Measurements from ENCODE around the gene PTPRM.

The PTPRM gene

DNA sequence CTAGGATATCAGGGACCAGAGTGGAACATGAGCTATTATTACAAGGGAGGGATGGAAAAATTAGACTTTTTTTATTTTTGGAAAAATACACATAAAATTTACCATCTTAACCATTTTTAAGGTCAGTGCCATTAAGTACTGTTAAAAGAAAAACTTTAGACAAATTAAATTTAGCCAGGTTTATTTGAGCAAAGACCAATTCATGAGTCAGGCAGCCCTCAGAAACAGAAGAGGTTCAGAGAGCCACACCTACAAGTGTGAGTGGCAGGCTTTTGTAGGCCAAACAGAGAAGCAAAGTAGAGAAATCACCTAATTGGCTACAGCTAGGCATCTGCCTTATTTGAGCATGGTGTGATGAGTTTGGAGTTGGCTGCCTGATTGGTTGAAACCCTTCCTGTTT is 740.8 kb downstream of the PTPRM start:
- no peak for DNase-seq

DNA sequence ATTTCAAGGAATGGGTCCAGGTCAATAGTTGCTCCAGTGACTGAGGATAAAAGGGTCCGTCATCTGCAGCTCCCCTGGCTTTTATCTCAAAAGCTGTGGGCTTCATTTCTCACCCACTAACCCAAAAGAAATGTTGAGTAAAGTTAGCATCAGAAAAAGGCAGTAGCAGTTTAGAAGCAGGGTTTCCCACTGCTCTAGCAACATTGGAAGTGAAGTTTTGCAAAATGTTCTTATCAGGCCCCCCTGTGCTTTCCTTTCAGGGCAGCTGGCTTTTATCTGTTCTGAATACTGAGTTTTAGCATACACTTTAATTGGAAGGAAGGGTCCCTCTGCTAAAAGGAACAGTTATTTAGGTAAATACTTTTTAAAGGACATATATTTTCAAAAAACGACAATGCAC is 745.9 kb downstream of the PTPRM start:
- no peak for DNase-seq

DNA sequence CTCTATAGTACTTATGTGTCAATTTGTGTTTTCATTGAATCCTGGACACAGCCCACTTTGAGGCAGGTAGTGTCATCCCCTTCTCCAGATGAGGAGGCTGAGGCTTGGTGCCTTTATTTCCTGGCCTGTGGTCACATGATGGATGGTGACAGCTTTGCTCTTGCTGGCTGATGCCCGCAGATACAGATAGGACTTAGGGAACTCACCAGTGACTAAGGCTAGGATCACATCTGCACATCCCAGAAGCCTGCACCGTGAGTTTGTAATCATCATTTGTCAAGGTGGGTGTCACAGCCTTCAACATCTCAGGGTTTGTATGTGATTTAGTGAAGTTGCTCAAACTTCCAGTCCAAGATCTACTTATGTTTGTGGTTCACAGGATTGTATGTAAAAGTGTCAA is 747.0 kb downstream of the PTPRM start:
- no peak for DNase-seq

DNA sequence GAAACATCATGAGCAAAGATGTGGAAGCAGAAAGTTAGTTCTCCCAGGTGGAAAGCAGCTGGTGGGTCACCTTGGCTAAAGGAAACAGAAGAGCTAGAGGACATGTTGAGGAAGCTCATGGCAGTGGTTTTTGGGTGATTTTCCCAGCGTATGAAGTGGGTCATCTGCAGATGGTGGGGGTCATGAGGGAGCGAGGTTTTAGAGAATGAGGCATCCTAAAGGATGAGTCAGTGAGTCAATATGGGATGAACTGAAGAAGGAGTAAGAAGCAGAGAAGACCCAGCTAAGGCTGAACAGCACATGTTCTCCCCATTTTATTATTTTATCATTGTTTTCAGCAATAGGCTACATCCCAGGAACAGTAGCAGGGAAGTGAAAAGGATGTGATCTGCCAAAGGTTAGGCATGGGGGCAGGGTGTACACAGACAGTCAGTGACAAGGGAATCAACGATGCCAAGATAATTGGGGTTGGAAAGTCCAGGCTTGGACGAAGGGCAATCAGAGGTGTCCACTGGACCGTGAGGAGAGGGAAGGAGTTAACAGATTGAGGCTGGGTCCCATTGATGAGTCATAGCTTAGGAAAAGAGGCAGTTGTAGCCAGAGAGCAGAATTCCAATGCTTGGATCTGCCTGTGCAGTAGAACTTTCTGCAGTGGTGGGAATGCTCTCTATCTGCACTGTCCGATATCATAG is 752.8 kb downstream of the PTPRM start:
- no peak for DNase-seq

DNA sequence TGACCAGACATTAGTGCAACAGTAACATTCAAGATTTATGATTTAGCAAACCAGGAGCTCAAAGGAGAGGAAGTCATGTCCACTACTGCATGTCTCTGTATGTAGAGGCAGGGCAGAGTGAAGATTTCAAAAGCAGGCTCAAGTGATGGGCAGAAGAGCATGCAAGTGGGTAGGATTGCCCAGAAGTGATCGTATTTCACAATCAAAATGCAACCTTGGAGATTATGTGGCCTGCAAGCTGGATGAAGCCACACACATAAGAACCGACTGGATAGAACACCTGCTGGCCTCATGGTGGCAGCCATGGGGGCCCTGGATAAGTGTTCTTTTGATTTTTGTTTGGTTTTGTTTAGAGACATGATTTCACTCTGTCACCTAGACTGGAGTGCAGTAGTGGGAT is 755.4 kb downstream of the PTPRM start:
- DNase-seq: no peak

DNA sequence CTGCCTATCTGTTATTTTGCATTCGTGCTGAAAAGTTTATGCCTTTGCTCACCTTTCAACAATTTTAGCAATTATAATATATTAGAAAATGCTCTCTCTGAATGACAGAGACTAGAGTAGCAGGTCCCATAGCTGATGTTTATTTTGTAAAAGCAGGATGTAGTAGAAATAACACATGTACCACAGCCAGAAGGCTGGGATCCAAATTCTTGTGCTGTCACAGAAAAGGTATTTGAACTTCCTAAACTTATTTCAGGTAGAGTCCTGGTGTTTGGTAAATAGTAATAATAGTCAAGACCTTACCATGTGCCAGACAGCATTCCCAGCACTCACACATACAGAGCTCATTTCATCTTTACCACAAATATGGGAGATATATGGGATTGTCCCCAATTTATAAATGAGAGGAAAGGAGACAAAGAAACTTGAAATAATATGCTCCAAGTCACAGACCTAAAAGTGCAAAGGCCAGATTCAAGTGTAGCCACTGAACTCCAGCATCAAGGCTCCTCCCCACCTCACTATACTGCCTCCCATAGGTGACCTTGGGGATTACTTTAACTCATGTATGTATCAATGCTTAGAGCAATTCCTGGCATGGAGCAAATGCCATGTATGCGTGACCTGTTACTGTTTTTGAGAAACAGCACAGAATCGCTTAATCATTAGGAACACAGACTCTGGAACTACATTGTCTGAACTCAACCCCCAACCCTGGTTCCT is 757.4 kb downstream of the PTPRM start:
- no peak for DNase-seq

DNA sequence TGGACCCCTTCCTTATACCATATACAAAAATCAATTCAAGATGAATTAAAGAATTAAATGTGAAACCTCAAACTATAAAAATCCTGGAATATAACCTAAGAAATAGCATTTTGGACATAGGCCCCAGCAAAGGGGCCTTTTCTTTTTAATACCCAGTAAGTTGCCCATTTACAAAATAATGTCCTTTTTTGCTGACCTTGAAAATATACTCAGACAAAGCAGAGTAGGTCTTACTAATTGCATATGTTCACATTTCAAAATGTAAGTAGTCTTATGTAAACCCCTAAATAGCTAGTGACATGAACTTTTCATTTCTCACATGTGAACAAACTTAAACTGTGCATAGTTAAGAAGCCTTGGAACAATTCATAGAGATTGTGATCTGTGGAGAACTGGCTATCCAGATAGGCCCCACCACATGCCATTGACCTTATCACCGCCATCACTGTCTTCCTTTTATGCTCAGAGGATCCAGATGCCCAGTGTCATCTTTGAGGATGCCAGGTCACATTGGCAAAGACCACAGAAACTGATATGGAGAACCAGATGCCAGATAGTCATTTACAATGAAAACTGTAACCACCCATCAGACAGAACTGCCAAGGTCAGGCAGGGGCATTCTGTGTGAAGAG is 759.8 kb downstream of the PTPRM start:
- DNase-seq: no peak

DNA sequence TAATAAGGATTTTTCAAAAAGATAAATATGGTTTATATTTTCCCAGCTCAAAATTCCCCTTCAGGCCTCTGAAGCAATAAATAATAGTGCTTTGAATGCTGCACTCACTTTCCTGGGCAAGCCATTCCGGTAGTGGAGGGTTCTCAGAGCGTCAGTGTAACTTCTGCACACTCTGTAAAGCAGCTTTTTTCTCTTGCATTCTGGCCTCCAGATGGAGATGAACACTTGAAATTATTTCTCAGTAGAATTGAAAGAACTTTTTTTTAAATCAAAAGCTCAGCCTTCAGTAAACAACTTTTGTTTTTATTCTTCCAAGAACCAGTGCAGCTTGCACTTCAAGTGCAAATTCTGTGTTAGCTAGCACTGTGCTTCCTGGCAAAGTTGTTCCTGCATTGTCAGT is 761.0 kb downstream of the PTPRM start:
- no peak for DNase-seq

DNA sequence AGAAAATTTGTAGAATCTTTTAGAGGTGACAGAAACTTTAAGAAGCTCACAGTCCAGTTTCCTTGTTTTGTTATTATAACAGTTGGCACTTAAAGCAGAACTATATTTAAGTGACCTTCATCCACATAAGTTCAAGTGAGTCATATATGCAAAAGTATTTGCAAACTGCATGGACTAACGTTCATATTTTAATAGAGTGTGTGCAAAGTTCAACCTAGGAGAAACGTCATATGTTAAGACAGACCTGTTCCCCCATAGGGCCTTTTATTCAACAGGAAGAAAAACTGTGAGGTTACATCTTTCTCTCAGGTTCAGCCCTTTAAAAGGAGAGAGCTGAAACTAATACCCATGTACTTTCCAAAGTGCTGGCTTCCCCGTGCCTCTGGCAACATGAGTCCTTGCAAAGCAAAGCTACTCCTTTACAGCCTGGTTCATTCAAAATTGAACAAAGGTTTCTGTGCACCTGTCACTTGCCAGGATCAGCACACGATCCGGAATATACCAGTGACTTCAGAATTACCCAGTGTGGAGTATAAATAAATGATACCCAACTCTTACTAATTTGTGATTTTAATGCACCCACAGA is 762.2 kb downstream of the PTPRM start:
- no peak for DNase-seq

DNA sequence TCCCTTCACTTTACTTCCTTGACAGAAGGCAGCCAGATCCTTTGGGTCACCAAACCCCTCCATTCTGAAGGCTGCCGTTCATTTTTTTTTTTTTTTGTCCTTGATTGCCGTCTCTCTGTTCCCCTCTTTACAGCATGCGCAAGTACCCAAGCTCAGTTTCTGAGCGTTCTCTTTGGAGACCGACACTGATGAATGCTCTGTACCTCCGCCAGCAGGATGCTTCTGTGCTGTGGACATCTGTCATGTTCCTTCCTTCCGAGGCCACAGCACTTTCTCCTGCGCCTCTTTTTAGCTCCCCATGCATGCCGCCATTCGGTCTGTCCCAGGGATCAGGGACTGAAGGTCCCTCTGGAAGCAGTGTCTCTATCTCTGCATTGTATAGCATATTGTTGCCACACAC is 763.5 kb downstream of the PTPRM start:
- no peak for DNase-seq

DNA sequence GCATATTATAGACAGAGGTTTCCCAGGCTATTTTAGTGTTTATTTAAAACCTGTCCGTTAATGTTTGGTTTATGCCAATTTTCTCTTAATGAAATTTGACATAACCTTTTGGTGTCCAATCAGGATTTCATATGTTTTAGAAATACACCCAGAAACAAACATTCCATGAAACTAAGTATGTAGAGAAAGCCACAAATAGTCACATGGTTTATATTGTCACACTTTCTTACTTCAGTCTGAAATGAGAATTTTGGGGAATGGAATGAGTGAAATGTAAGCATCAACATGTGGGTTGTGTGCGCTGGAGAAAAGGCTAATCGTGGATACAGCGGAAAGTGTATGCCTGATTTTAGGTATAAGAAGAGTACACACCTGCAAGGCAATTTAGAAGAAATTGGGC is 765.2 kb downstream of the PTPRM start:
- no peak for DNase-seq

DNA sequence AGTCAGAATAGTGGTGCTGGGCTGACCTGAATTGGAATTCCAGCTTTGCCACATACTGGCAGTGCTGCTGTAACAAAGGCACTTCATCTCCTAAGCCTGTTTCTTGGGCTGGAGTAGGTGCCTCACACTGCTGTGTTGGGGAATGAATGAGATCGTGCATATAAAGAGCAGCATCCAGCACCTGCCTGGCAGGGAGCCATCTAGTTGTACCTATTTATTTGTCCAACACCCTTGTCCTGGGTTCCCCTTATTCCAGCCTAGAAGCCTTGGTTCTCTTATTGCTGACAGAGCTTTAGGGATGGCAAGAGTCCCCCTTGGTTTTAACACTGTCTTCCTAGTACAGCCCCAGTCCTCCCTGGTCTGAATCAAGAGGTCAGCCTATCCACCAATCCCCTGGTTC is 766.8 kb downstream of the PTPRM start:
- no peak for DNase-seq

DNA sequence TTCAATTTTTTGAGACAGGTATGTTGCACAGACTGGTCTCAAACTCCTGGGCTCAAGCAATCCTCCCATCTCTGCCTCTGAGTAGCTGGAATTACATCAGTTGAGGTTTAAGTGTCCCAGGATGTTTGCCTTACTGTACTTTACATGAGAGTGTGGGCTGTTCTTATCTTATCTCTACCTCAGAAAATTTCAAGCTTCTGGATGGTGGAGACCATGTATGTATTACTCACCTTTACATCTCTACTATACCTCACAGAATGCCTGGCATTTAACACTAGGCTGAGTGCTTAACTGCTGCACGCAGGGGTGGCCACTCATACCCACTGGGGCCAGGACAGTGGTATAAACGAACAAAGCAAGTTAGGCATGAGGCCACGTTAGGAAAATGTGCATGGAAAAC is 770.1 kb downstream of the PTPRM start:
- DNase-seq: no peak

DNA sequence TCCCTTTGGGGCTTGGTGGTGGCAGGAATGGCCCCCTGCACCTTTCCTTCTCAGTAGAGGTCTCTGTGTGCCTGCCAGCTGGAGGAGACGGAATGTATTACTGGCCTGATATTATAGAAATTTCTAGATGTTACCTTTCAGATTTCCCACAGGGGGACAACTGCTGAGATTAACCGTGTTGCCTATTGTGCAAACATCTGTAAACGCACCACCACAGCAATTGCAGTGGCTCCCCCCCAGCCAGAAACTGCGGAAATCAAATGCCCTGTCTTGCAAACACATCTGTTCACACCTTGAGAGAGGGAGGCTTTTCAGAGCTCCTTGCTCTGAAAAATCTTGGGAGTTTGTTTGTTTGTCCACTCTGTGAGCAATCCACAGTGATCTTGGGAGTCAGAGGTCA is 772.1 kb downstream of the PTPRM start:
- no peak for DNase-seq

DNA sequence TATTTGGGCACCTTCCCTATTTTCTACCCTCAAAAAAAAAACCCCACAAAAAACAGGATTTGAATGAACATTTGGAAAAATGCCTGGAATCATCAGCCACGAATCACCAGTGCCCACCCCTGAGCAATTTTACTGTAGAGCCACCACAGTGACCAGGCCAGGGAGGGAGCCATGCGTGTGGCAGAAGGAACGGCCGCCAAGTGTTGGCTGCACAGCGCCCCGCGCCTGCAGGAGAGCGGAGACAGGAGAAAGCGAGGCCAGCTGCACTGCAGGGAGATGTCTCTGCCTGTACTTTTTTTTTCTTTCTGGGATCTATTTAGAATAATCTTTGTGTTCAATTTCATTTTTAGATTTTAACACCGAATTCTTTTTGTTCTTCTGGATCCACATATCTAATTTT is 772.8 kb downstream of the PTPRM start:
- no peak for DNase-seq

DNA sequence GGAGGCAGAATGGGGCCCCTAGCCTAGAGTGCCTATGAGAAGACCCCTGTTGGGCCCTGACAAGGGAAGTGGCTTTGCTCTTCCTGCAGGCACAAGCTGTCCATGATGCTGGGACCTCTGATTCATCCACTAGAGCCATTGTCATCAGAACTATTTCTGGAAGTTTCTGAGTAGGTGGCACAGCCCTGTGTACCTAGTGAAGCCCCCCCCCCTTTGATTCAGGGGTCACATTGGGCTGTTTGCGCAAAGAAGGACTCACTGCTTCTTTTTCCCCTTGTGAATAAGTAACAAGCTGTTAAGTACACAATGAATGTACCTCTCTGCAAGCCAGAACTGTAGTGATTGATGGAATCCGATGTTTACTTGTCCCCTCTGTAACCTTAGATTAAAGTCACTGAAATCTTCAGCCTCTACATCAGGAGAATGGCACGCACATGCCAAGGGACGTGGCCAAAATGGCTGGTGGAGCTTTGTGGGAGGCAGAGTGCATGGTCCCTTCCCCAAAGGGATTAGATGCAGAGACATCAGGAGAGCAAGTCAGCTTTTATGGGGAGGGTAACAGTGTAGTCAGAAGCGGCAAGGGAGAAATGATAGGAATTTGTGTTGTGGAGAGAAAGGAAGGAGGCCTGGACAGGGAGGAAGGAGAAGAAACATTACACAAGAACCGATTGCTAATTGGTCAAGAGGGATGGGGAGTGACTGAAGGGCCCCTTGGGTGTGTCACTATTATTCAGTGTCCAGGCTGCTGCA is 774.5 kb downstream of the PTPRM start:
- no peak for DNase-seq

DNA sequence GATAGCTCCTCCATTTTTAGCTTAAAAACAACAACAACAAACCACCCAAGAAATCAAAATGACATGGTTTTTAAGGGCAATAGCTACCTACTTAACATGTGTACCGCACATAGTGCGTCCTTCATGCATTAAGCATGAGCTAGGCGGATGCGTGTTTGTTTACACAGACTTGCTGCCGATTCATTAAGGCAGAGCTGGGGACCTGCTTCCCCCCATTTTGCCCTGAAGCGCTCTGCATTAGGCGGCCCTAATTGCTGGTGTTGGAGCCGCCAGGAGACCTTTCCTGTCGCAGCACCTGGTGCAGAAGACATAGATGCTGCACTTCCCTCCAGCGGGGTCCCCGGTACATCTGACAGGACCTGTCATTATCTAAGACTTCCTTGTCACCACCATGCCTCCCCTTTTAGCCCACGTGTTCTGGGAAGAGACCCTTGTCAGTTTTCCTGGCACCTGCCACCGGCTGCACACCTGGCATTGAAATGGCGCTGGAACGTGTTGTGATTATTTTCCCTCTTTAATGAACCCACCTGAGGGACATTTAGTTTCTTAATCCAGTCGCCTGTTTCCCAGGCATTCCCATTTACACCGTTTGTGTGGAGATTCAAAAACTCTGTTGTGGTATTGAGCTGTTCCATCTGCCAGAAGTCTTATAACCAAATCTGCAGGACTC is 781.1 kb downstream of the PTPRM start:
- DNase-seq: no peak

DNA sequence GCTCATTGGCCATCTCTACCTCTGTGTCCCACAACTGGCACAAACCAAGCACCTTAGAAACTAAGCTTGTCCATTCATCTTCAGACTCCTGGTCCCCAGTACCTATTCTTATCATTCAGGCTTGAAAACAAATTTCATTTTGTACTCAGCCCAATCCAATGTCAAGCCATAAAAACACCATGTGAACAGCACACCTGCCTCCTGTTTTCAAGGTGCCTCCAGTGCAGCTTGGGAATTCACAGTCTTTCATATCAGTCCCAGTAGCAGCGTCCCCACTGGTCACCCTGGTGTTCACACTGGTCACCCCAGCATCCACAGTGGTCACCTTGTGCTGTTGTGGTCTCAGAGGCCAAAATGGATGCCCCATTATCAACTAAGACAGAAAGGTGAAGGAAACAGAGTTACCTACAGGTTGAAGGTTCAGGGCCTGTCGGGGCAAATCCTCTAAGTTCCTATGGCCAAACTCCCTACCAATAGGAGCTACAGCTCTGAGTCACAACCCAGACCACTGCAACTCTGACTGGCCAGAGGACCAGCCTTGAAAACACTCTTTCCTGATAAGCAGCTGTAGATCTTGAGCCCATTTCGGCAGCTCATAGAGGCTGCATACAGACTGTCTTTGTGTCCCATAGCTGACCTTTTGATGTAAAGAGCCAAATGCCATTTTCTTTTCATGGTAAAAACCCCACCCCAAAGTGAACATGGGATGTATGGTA is 782.6 kb downstream of the PTPRM start:
- DNase-seq: no peak

DNA sequence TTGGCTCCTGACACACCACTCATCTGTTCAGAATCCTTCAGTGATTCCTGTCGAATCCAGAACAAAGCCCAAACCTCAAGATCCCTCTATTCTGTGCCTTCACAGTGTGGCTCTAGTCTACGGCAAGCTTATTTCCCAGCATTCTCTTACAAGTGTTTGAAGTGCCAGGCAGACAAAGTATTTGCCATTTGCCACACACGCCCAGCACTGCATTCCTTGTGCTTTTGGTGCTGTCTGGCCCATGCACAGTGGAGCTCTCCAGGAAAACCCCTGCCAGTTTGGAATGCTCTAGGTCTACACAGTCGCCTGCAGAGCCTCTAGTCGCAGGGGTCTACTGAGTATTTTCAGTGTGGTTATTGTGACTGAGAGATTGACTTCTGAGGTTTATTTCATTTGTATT is 783.5 kb downstream of the PTPRM start:
- no peak for DNase-seq

DNA sequence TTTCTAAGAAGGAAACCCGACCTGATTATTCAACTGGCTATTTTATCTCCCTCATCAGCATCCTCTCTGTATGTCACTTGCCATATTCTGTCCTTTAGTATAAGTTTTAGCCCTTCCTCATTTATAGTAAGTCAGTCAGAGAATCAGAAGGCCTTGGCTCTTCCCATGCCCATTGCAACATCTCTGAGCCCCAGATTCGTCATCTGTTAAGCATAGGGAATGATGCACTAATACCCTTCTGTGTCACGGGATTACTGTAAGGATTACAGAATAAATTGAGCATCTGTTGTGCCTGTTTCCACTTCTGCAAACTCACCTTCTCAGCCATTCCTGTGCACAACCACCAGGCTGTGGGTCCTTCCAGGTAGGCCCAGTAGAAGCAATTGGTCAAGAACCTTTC is 784.0 kb downstream of the PTPRM start:
- no peak for DNase-seq

DNA sequence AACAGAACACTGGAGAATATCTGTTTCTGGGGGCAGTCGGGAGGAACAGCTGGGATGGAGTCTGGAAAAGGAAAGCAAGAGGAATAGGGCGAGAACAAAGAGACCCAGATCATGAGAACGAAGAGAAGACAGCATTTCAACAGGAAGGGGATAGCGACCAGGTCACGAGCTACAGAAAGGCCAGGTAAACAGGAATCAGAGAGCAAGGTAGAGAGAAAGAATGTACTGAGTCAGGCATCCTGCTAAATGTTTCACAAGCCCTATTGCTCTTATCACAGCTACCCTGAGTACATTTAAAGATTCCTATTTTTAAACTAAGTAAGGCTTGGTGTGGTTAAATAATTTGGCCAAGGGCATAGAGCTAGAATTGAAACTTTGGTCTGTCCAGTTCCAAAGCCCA is 787.2 kb downstream of the PTPRM start:
- DNase-seq: no peak

DNA sequence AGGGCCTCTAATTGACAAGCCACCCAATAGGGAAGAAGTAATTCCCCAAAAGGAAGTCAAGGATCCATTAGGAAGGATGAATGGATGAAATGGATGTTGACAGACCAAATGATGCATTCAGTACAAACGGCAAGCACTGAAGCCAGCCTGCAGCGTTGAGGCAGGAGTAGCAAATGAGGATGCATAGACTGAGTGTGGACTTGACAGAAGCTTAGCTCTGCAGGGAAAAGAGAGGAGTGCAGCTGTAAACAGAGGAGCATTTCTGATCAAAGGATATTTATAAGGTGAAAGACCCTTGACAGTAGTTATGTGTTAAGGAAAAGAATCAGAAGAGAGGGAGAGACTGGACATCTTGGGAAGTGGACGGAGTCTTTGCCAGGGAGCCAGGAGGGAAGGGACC is 788.9 kb downstream of the PTPRM start:
- no peak for DNase-seq

Data from SIG-M5 (cell line).